ENCODE data around the gene SGPP2.

Gene SGPP2

DNA sequence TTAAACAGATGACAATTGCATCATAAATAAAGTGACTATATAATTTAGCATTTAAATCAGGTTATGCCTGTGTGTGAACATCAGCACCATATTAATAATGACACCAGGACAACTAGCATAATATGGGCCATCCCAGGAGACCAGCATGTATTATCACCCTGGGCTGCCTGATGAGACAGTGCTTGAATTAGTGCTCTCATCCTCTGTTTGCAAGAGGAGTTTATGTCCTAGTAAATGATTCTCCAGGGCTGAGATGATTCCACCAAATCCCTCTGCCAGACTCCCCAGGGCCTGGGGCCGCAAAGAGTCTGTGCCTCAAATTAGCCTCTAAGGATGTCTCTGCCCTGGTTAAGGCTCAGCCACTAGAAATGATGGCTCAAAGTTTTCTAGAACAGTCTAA is 97.7 kb downstream of the SGPP2 start:
- H3K4me2 ChIP-seq (ENCODE audit: low read length) = no peak overlapping the region
- H3K27ac ChIP-seq (ENCODE audit: low read depth, low read length) = no peak overlapping the region
- no peaks in the 10 kb centered on the region for H3K9me3 ChIP-seq (ENCODE audit: control insufficient read depth, insufficient read depth, low read length)
- no peak for TF ChIP-seq EZH2phosphoT487 (IDR thresholded peaks at IDR 0.05; ENCODE audit: borderline replicate concordance, low read length)
- TF ChIP-seq, protein P1, sequence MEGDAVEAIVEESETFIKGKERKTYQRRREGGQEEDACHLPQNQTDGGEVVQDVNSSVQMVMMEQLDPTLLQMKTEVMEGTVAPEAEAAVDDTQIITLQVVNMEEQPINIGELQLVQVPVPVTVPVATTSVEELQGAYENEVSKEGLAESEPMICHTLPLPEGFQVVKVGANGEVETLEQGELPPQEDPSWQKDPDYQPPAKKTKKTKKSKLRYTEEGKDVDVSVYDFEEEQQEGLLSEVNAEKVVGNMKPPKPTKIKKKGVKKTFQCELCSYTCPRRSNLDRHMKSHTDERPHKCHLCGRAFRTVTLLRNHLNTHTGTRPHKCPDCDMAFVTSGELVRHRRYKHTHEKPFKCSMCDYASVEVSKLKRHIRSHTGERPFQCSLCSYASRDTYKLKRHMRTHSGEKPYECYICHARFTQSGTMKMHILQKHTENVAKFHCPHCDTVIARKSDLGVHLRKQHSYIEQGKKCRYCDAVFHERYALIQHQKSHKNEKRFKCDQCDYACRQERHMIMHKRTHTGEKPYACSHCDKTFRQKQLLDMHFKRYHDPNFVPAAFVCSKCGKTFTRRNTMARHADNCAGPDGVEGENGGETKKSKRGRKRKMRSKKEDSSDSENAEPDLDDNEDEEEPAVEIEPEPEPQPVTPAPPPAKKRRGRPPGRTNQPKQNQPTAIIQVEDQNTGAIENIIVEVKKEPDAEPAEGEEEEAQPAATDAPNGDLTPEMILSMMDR (IDR thresholded peaks at IDR 0.05; ENCODE audit: low read depth, low read length, poor library complexity, severe bottlenecking) = no peak
- H3F3A ChIP-seq (ENCODE audit: control insufficient read depth, insufficient read depth) = no peaks in the 10 kb centered on the region
- H3K4me3 ChIP-seq (ENCODE audit: low read length) = no peak overlapping the region
- H3K36me3 ChIP-seq (ENCODE audit: control insufficient read depth, low read length) = no peaks in the 10 kb centered on the region
- H3K27me3 ChIP-seq (ENCODE audit: control insufficient read depth, low read length) = peaks cover 5% of the 10 kb centered on the region; the same call in 1 of the 2 replicates
- no peaks in the 10 kb centered on the region for H3K4me1 ChIP-seq (ENCODE audit: control insufficient read depth, low read length)
- no peaks in the 10 kb centered on the region for H3K79me2 ChIP-seq (ENCODE audit: control insufficient read depth, low read length)
- no peaks in the 10 kb centered on the region for H4K20me1 ChIP-seq (ENCODE audit: control insufficient read depth, insufficient read depth, low read depth, low read length)
- H3K9me2 ChIP-seq (replicated peaks; ENCODE audit: control insufficient read depth, low read length) = no peaks in the 10 kb centered on the region

GRCh38 chr2:222523783-222524544 is 99.6 kb downstream of the SGPP2 start:
- no peaks in the 10 kb centered on the region for H3K9me3 ChIP-seq (ENCODE audit: control insufficient read depth, insufficient read depth, low read length)
- H3K36me3 ChIP-seq (ENCODE audit: control insufficient read depth, low read length) = no peaks in the 10 kb centered on the region
- no peaks in the 10 kb centered on the region for H3K27me3 ChIP-seq (ENCODE audit: control insufficient read depth, low read length)
- H4K20me1 ChIP-seq (ENCODE audit: control insufficient read depth, insufficient read depth, low read depth, low read length) = no peaks in the 10 kb centered on the region
- no peaks in the 10 kb centered on the region for H3K79me2 ChIP-seq (ENCODE audit: control insufficient read depth, low read length)
- H3K27ac ChIP-seq (ENCODE audit: low read depth, low read length) = no peak overlapping the region
- no peak overlapping the region for H3K4me3 ChIP-seq (ENCODE audit: low read length)
- no peaks in the 10 kb centered on the region for H3K4me1 ChIP-seq (ENCODE audit: control insufficient read depth, low read length)
- TF ChIP-seq, protein P1 (IDR thresholded peaks at IDR 0.05; ENCODE audit: low read depth, low read length, poor library complexity, severe bottlenecking) = no peak
- no peak for TF ChIP-seq EZH2phosphoT487 (IDR thresholded peaks at IDR 0.05; ENCODE audit: borderline replicate concordance, low read length)
- H3K4me2 ChIP-seq (ENCODE audit: low read length) = no peak overlapping the region
- no peaks in the 10 kb centered on the region for H3K9me2 ChIP-seq (replicated peaks; ENCODE audit: control insufficient read depth, low read length)
- H3F3A ChIP-seq (ENCODE audit: control insufficient read depth, insufficient read depth) = no peaks in the 10 kb centered on the region

GRCh38 chr2:222525811-222526210 is 101.5 kb downstream of the SGPP2 start:
- Histone ChIP-seq H3K27ac (ENCODE audit: low read depth, low read length) (no peak overlapping the region), H3K9me2 (replicated peaks; ENCODE audit: control insufficient read depth, low read length) (no peaks in the 10 kb centered on the region), H3K27me3 (ENCODE audit: control insufficient read depth, low read length) (no peaks in the 10 kb centered on the region), H3F3A (ENCODE audit: control insufficient read depth, insufficient read depth) (no peaks in the 10 kb centered on the region), H3K79me2 (ENCODE audit: control insufficient read depth, low read length) (no peaks in the 10 kb centered on the region), H4K20me1 (ENCODE audit: control insufficient read depth, insufficient read depth, low read depth, low read length) (no peaks in the 10 kb centered on the region), H3K9me3 (ENCODE audit: control insufficient read depth, insufficient read depth, low read length) (no peaks in the 10 kb centered on the region; the same call in 1 of the 2 replicates), H3K36me3 (ENCODE audit: control insufficient read depth, low read length) (no peaks in the 10 kb centered on the region), H3K4me1 (ENCODE audit: control insufficient read depth, low read length) (no peaks in the 10 kb centered on the region), H3K4me2 (ENCODE audit: low read length) (no peak overlapping the region), H3K4me3 (ENCODE audit: low read length) (no peak overlapping the region)
- TF ChIP-seq, protein P1 (IDR thresholded peaks at IDR 0.05; ENCODE audit: low read depth, low read length, poor library complexity, severe bottlenecking) = no peak
- no peak for TF ChIP-seq EZH2phosphoT487 (IDR thresholded peaks at IDR 0.05; ENCODE audit: borderline replicate concordance, low read length)

All from DOHH2 (cell line).